WERI-Rb-1 (cell line): Measurements from ENCODE around the gene NAALADL2.
"Not testable (repeated sequence)": the region's sequence is repeated elsewhere in the genome, so short reads cannot be mapped to it uniquely, and the experiment has no call there.

Experiments
- DNase-seq: peaks from one replicate; pipeline ENCODE4 v3.0.0-alpha.2; 2020
- H3K27ac ChIP-seq: fragments of 250-450 bp; sonication (Bioruptor Pico); 2 replicates; pipeline ENCODE4 v1.5.1; 2020; ENCODE audit warnings: mild to moderate bottlenecking, moderate library complexity
- H3K27me3 ChIP-seq: fragments of 250-450 bp; sonication (Bioruptor Pico); 2 replicates; pipeline ENCODE4 v1.5.1; 2021; ENCODE audit warnings: mild to moderate bottlenecking, low read depth, moderate library complexity; ENCODE audit not compliant: insufficient read depth, severe bottlenecking
- H3K36me3 ChIP-seq: fragments of 250-450 bp; sonication (Bioruptor Pico); 2 replicates; pipeline ENCODE4 v1.5.1; 2020; ENCODE audit warnings: mild to moderate bottlenecking, moderate library complexity
- H3K4me3 ChIP-seq: 2 replicates; pipeline ENCODE4 v1.5.1; 2011; ENCODE audit warnings: low read depth, mild to moderate bottlenecking, control low read depth, low read length
- H3K9me3 ChIP-seq: fragments of 250-450 bp; sonication (Bioruptor Pico); 2 replicates; pipeline ENCODE4 v1.5.1; 2021; ENCODE audit warnings: mild to moderate bottlenecking, moderate library complexity; ENCODE audit not compliant: severe bottlenecking
- CTCF ChIP-seq: IDR thresholded peaks from 2 replicates; pipeline ENCODE4 v1.5.1; 2011; ENCODE audit warnings: low read depth, mild to moderate bottlenecking, control low read depth, inconsistent platforms, low read length

Gene NAALADL2

GRCh38 chr3:175798326-175798725 lies 939.2 kb downstream of the NAALADL2 start:
- no peak for DNase-seq
- no peaks in the 10 kb centered on the region for H3K9me3 ChIP-seq
- no peak overlapping the region for H3K27ac ChIP-seq
- no peak overlapping the region for H3K4me3 ChIP-seq
- H3K36me3 ChIP-seq: no peaks in the 10 kb centered on the region
- no peaks in the 10 kb centered on the region for H3K27me3 ChIP-seq
- no peak for TF ChIP-seq CTCF

GRCh38 chr3:175805825-175806224 lies 946.7 kb downstream of the NAALADL2 start:
- Histone ChIP-seq H3K4me3 (no peak overlapping the region), H3K27ac (no peak overlapping the region), H3K36me3 (no peaks in the 10 kb centered on the region), H3K27me3 (no peaks in the 10 kb centered on the region), H3K9me3 (no peaks in the 10 kb centered on the region)
- DNase-seq: no peak
- no peak for TF ChIP-seq CTCF

GRCh38 chr3:175807175-175807574 lies 948.0 kb downstream of the NAALADL2 start:
- no peaks in the 10 kb centered on the region for H3K27me3 ChIP-seq
- DNase-seq: no peak
- H3K27ac ChIP-seq: no peak overlapping the region
- no peaks in the 10 kb centered on the region for H3K9me3 ChIP-seq
- TF ChIP-seq CTCF: no peak
- H3K36me3 ChIP-seq: no peaks in the 10 kb centered on the region
- H3K4me3 ChIP-seq: no peak overlapping the region

- H3K9me3 ChIP-seq: peaks cover 3% of the 10 kb centered on the region
- no peak overlapping the region for H3K27ac ChIP-seq
- no peak overlapping the region for H3K4me3 ChIP-seq
- TF ChIP-seq CTCF: no peak
- H3K27me3 ChIP-seq: no peaks in the 10 kb centered on the region
- DNase-seq: no peak
- no peaks in the 10 kb centered on the region for H3K36me3 ChIP-seq
These were observed 959.8 kb downstream of the NAALADL2 start for GRCh38 chr3:175818811-175819464.

- DNase-seq, H3K36me3 ChIP-seq, H3K4me3 ChIP-seq, H3K27me3 ChIP-seq, H3K27ac ChIP-seq, H3K9me3 ChIP-seq: not testable (repeated sequence)
These were observed 963.8 kb downstream of the NAALADL2 start for GRCh38 chr3:175822766-175823491.

- not testable (repeated sequence) for H3K27me3 ChIP-seq, H3K9me3 ChIP-seq, DNase-seq, H3K27ac ChIP-seq, H3K36me3 ChIP-seq, H3K4me3 ChIP-seq
These were observed 966.0 kb downstream of the NAALADL2 start for GRCh38 chr3:175825016-175825580.
